Muscle layer of duodenum (tissue), 2 donors: ENCODE results near the gene RPL7L1.

Experiments
- H3K27ac ChIP-seq: one replicate; pipeline ENCODE4 v1.7.0; 2013; ENCODE audit warnings: mild to moderate bottlenecking, low read length
- H3K27me3 ChIP-seq: one replicate; pipeline ENCODE4 v1.7.0; 2013; ENCODE audit warnings: low read depth, mild to moderate bottlenecking, control low read depth, low read length
- H3K36me3 ChIP-seq, 2 donors: one replicate each; pipeline ENCODE4 v1.7.0; 2013; ENCODE audit warnings: low read length in 2 of 2, control low read depth in 1 of 2, mild to moderate bottlenecking in 1 of 2; ENCODE audit not compliant: insufficient read depth in 2 of 2, control insufficient read depth in 1 of 2
- H3K4me1 ChIP-seq, 2 donors: one replicate each; pipeline ENCODE4 v1.7.0; 2013; ENCODE audit warnings: low read length in 2 of 2, mild to moderate bottlenecking in 2 of 2, control low read depth in 1 of 2, moderate library complexity in 1 of 2; ENCODE audit not compliant: insufficient read depth in 2 of 2, control insufficient read depth in 1 of 2
- H3K4me3 ChIP-seq, 2 donors: one replicate each; pipeline ENCODE4 v1.7.0; 2013; ENCODE audit warnings: low read length in 2 of 2, low read depth in 1 of 2, mild to moderate bottlenecking in 1 of 2
- H3K9me3 ChIP-seq, 2 donors: one replicate each; pipeline ENCODE4 v1.7.0; 2013; ENCODE audit warnings: low read length in 2 of 2, control low read depth in 1 of 2, mild to moderate bottlenecking in 1 of 2; ENCODE audit not compliant: control insufficient read depth in 1 of 2
- donor health status: healthy.

The RPL7L1 gene

DNA sequence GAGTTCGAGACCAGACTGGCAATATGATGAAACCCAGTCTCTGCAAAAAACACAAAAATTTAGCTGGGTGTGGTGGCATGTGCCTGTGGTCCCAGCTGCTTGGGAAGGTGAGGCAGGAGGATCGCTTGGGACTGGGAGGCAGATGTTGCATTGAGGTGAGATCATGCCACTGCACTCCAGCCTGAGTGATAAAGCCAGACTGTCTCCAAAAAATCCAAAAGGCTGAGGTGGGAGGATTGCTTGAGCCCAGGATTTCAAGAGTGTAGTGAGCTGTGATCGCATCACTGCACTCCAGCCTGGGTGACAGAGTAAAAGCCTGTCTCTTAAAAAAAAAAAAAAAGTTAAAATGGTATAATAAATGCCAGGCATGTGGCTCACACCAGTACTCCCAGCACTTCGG, 35.1 kb downstream of the RPL7L1 start:
- peaks cover 0 to 9% of the 10 kb centered on the region in 2 donors for H3K4me1 ChIP-seq
- H3K4me3 ChIP-seq: no peak overlapping the region
- H3K27ac ChIP-seq: no peak overlapping the region
- no peaks in the 10 kb centered on the region for H3K27me3 ChIP-seq
- no peaks in the 10 kb centered on the region for H3K36me3 ChIP-seq
- no peaks in the 10 kb centered on the region for H3K9me3 ChIP-seq

DNA sequence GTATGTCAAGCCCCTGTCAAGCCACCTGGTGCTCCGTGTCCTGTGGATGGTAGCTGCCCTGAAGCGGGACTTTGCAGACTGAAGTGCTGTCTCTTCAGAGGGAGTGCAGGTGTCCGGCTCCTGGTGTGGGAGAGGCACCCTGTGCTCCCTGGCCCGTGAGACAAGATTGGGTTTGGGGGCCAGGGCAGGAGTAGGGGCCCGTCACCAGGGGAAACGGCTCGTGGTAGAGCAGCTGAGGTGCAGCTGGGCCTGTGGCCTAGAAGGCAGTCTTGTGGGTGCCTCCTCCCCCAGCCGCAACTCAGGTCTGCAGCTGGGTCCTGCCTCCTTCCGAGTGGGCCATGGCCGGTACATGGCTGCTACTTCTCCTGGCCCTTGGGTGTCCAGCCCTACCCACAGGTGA, 36.3 kb downstream of the RPL7L1 start, which contains the start of gene PTCRA:
Gene PTCRA, plus strand, starts transcription at position 322 of the 400 bp plus-strand sequence. Its CDS starts 17 bp downstream, at position 339.
- Histone ChIP-seq H3K27me3 (no peaks in the 10 kb centered on the region), H3K4me1 (peaks cover 0 to 9% of the 10 kb centered on the region in 2 donors), H3K27ac (no peak within 1 kb of the TSS)

DNA sequence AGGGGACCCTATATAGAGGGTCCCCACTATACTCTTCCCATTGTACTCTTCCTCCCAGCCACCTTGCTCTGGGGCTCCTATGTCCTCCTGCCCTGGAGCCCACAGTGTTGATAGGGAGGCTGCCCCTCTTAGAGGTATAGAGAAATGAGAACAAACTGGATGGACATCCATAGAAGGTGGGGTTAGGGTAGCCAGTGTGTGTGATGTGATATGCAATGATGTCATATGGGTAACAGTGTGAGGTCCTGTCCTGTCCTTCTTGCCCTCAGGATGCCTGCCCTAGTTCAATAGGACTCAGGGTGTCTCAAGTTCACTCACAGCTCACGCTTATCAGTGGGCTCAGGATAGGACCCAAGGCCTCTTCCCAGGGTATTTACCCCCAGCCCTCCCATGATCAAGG, 36.9 kb downstream of the RPL7L1 start:
- H3K27me3 ChIP-seq: no peaks in the 10 kb centered on the region
- no peak overlapping the region for H3K4me3 ChIP-seq
- peaks cover 0 to 6% of the 10 kb centered on the region in 2 donors for H3K4me1 ChIP-seq
- H3K9me3 ChIP-seq: no peaks in the 10 kb centered on the region
- no peaks in the 10 kb centered on the region for H3K36me3 ChIP-seq
- H3K27ac ChIP-seq: no peak overlapping the region

More for the DNA sequence above, 36.3 kb downstream of the RPL7L1 start, which contains the start of gene PTCRA:
- no peaks in the 10 kb centered on the region for H3K9me3 ChIP-seq
- H3K36me3 ChIP-seq: no peaks in the 10 kb centered on the region
- H3K4me3 ChIP-seq: no peak within 1 kb of the TSS

DNA sequence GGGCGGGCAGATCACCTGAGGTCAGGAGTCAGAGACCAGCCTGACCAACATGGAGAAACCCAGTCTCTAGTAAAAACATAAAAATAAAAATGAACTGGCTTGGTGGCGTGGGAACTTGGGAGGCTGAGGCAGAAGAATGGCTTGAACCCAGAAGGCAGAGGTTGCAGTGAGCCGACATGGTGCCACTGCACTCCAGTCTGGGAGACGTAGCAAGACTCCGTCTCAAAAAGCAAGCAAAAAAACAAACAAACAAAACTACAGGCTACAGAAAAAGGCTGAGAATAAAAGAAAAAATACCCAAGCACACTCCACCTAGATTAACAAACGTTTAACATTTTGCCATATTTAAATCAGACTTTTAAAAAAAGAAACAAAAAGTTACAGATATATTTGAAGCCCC, 42.4 kb downstream of the RPL7L1 start:
- Histone ChIP-seq H3K9me3 (no peaks in the 10 kb centered on the region), H3K27me3 (no peaks in the 10 kb centered on the region), H3K4me1 (no peaks in the 10 kb centered on the region), H3K4me3 (no peak overlapping the region), H3K27ac (no peak overlapping the region), H3K36me3 (no peaks in the 10 kb centered on the region)

DNA sequence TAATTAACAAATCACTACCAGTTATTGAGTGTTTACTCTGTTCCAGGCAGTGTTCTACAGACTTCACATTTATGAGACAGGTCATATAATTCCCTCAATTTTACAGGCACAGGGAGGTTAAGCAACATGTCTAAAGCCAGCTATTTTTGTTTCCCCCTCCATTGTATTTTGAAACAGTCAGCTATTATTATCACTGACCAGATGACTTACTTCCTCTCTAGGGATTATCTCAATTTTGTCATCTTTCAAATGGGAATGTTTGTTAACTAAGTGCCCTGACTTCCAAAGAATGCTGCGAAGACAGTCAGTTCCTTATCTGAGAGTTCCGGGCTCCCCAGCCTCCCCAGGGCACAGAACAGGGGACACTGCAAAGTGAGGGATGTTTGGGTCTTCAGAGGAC, 44.2 kb downstream of the RPL7L1 start:
- Histone ChIP-seq H3K4me3 (no peak overlapping the region), H3K9me3 (no peaks in the 10 kb centered on the region), H3K36me3 (no peaks in the 10 kb centered on the region), H3K27me3 (no peaks in the 10 kb centered on the region), H3K27ac (no peak overlapping the region), H3K4me1 (peaks cover 0 to 4% of the 10 kb centered on the region in 2 donors)

DNA sequence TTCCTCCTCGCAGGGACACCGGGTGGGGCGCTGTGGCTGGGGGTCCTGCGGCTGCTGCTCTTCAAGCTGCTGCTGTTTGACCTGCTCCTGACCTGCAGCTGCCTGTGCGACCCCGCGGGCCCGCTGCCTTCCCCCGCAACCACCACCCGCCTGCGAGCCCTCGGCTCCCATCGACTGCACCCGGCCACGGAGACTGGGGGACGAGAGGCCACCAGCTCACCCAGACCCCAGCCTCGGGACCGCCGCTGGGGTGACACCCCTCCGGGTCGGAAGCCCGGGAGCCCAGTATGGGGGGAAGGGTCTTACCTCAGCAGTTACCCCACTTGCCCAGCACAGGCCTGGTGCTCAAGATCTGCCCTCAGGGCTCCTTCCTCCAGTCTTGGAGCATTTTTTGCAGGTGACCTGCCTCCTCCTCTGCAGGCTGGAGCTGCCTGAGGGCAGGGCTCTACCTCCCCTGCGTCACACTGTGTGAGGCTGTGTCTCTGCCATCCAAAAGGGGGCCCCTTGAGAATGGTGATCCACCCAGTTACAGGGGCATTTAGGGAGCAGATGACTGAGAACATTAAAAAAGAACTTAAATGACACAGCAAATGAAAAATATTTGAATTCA, 45.9 kb downstream of the RPL7L1 start:
- Histone ChIP-seq H3K27me3 (no peaks in the 10 kb centered on the region), H3K36me3 (no peaks in the 10 kb centered on the region), H3K27ac (no peak overlapping the region), H3K9me3 (no peaks in the 10 kb centered on the region), H3K4me1 (peaks cover 3 to 4% of the 10 kb centered on the region in 2 donors), H3K4me3 (no peak overlapping the region)

DNA sequence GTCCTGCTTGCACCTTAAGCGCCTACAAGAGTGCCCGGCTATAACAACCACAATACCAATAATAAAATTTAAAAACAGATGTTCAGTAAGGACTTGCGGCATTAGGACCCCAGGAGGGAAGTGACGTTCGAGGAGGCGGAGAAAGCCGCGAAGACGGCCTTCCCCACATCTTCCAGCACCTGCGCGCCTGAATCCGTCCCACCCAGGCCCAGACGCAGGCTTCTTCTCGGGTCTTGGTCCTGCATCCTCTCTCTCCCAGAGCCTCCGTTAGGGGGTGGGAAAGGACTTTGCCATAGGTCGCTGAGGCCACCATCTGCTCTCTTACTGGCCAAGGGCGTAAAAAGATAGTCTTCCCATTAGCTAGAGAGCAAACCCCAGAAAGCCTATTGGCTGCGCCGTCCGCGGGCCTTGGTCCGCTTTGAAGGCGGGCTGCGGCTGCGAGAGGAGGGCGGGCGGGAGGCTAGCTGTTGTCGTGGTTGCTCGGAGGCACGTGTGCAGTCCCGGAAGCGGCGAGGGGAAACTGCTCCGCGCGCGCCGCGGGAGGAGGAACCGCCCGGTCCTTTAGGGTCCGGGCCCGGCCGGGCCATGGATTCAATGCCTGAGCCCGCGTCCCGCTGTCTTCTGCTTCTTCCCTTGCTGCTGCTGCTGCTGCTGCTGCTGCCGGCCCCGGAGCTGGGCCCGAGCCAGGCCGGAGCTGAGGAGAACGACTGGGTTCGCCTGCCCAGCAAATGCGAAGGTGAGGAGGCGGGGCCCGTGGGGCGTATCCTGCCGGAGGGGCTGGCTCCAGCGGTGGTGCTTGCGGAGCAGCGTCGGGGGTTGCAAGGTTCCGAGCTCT, 49.8 kb downstream of the RPL7L1 start, which contains the start of gene CNPY3:
Gene CNPY3, plus strand, starts transcription at position 495 of the 835 bp plus-strand sequence. Its CDS starts 91 bp downstream, at position 586.
- H3K27me3 ChIP-seq: no peaks in the 10 kb centered on the region
- peaks cover 2 to 7% of the 10 kb centered on the region in 2 donors for H3K36me3 ChIP-seq
- H3K4me3 ChIP-seq: peak within 1 kb of the TSS; percentile 70 to 81
- no peaks in the 10 kb centered on the region for H3K9me3 ChIP-seq
- H3K4me1 ChIP-seq: peaks cover 10 to 27% of the 10 kb centered on the region in 2 donors
- peak within 1 kb of the TSS; percentile 94 for H3K27ac ChIP-seq

DNA sequence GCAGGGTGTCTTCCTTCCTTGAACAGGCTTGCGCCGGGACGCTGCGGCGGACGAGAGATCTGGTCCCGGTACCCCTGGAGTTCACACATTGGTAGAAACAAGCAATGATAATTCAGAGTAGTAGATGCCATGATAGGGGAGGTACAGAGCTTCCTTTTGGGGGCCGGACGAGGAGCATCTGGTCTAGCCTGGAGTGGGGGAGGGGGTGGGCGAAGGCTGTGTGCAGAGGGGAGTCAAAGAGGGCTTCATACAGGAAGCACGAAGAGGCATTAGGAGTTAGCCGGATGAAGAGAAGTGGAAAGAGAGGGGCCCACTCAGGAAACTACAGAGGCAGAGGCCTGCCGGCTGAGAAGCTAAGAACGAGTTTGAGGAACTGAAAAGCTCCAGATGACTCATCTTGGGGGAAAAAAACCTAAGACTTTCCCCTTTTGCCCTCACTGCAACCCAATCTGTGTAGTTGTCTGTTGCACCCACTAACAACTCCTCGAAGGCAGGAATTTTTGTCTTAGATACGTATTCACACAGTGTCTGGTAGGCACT, 50.5 kb downstream of the RPL7L1 start:
- Histone ChIP-seq H3K9me3 (no peaks in the 10 kb centered on the region), H3K36me3 (peaks cover 5 to 7% of the 10 kb centered on the region in 2 donors), H3K4me1 (peaks cover 10 to 27% of the 10 kb centered on the region in 2 donors), H3K4me3 (peak overlapping the region; percentile 70 to 81), H3K27me3 (no peaks in the 10 kb centered on the region), H3K27ac (peak overlapping the region; percentile 94)

DNA sequence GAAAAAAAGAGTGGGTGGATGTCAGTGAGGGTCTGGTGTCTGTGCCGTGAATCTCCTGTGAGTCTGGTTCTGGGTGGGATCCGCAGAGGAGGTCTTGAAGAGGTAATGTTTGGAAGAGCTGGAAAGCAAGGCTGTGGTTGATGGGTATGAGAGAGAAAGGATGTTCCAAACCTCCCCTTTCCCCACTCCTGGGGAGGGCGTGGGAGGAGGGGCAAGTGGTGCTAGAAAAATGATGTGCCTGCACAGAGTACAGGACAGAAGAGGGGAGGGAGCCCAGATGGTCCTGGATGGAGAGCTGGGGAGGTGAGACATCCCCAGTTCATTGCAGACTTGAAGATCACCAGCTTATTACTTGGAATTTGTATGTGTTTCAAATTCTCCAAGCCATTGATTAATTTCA, 53.0 kb downstream of the RPL7L1 start:
- no peak overlapping the region for H3K4me3 ChIP-seq
- peaks cover 10 to 27% of the 10 kb centered on the region in 2 donors for H3K4me1 ChIP-seq
- H3K36me3 ChIP-seq: peaks cover 21 to 27% of the 10 kb centered on the region in 2 donors
- H3K27ac ChIP-seq: peak overlapping the region; percentile 27
- H3K9me3 ChIP-seq: no peaks in the 10 kb centered on the region
- H3K27me3 ChIP-seq: no peaks in the 10 kb centered on the region

DNA sequence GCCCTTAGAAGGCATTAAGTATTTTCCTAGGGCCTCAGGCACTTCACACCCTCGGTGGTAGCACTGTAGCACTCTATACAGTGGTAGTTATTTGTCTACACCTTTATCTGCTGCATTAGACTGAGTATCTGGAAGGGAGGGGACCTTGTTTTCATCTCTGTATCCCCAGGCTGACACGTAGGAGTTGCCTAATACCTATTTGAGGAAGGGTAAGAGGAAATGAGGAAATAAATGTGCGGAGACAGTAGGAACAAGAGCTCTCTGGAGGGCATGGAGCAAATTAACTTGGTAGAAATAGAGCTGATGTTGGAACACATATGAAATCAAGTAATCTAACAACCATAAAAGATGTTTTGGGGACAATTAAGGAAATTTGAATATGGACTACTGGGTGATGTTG, 53.8 kb downstream of the RPL7L1 start:
- H3K36me3 ChIP-seq: peaks cover 27 to 35% of the 10 kb centered on the region in 2 donors

DNA sequence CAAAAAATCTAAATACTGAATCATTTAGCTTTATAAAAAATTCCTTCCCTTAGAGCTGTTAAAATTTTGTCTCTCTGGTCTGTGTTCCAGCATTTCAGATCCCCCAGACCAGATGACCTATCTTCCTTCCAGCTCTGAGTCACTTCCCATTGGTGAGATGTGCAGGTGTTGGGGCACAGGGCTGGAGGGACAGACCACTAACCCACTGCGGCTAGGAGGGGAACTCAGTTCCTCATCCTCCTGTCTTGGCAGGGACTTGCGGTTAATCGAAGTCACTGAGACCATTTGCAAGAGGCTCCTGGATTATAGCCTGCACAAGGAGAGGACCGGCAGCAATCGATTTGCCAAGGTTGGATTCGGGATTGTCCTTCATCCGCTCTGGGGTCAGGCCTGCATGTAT, 55.9 kb downstream of the RPL7L1 start:
- Histone ChIP-seq H3K27me3 (no peaks in the 10 kb centered on the region), H3K4me1 (peaks cover 6 to 24% of the 10 kb centered on the region in 2 donors), H3K36me3 (peaks cover 32 to 50% of the 10 kb centered on the region in 2 donors), H3K9me3 (no peaks in the 10 kb centered on the region), H3K27ac (no peak overlapping the region), H3K4me3 (no peak overlapping the region)

More for the DNA sequence above, 53.8 kb downstream of the RPL7L1 start:
- Histone ChIP-seq H3K4me1 (peaks cover 10 to 27% of the 10 kb centered on the region in 2 donors), H3K27ac (no peak overlapping the region), H3K9me3 (no peaks in the 10 kb centered on the region), H3K27me3 (no peaks in the 10 kb centered on the region), H3K4me3 (no peak overlapping the region)
